Measurements from ENCODE around the gene MMS19.

The MMS19 gene

DNA sequence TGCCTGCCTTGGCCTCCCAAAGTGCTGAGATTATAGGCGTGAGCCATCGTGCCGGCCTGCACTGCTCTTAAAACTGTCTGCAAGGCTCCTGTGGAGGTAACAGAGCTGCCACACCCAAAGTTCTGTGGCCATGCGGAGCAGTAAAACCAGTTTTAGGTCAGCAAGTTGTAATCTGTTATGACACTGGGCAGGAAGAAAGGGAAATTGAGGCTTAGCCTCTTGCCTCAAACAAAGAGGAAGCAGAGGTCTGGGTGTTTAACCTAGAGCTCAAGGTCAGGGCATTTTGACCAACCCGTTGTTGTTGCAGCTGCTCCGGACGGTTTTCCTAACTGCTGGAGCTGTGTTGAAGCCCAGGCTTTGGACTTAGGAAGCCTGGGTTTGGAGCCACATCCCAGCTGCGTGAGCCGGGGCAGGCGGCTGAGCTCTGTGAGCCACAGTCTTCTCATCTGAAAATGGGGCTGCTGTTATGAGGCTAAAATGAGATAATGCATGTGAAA, 89.7 kb downstream of the MMS19 start:
- no peak for DNase-seq
